GM12891 (cell line): Measurements from ENCODE around the gene EBLN1.
"Not testable (repeated sequence)": the region's sequence is repeated elsewhere in the genome, so short reads cannot be mapped to it uniquely, and the experiment has no call there.

ENCODE experiments used
- POLR2A ChIP-seq: IDR thresholded peaks from 2 replicates; pipeline ENCODE4 v1.6.1; 2011; ENCODE audit warnings: low read depth, low read length, control low read depth
- SPI1 ChIP-seq: IDR thresholded peaks from 2 replicates; pipeline ENCODE4 v1.6.1; 2011; ENCODE audit warnings: low read depth, low read length, control low read depth

DNA sequence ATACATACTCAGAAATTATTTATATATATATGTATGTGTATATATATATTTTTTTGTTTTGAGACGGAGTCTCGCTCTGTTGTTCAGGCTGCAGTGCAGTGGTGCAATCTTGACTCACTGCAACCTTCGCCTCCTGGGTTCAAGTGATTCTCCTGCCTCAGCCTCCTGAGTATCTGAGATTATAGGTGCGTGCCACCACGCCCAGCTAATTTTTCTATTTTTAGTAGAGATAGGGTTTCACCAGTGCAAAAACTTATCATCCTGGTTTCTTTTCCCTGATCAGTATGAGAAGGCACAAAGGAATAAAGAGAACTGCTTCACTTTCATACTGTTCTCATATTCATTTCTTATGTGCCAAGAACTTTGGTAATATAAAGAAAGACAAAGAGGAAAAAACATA is 731 bp downstream of the EBLN1 start:
- TF ChIP-seq SPI1, POLR2A: not testable (repeated sequence)
